HG03135 (cell line): ENCODE measurements around the gene TENM4.

Experiments
- ATAC-seq: cut with Tn5 transposase; IDR thresholded peaks from one replicate; pipeline ENCODE4 v1.9.1; 2021; ENCODE audit warnings: mild to moderate bottlenecking, moderate library complexity; ENCODE audit not compliant: unreplicated experiment

Gene TENM4

DNA sequence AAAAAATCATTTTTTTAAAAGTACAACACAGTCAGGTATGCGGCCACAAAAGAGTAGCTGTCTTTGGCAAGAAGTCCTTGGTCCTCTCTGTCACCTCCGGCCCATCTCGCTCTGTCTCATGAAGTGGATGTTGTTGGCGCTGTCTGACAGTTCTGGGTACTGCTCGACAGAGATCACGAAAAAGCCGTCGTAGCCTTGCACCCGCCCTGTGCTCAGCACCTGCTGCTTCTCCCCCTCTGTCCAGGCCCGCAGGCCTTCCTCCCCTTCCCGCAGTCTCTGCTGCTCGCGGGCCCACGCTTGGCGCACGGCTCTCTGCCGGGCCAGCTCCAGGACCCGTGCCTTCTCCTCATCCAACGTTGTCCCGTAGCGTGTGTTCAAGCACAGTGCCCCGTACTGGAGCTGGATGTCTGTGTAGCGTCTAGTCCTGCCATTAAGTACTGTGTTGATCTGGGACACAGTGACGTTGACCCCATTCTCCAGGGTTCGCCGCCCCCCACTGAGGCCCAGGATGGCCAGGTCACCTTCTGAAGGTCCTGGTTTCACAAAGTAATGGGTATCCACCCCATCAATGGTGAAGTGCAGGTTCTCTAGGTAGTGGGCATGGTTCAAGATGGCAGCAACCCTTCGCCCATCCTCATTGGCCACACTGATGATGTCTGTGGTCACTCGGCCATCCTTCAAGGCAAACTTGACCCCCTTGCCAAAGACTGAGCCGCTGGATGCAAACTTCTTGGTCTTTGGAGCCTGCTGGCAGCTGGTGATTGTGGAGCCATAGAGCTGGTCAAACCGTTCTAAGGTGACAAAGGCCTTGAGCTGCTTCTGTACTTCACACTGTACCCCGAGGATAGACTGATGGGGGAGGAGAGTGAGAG, 782.6 kb downstream of the TENM4 start:
- no peak for ATAC-seq

DNA sequence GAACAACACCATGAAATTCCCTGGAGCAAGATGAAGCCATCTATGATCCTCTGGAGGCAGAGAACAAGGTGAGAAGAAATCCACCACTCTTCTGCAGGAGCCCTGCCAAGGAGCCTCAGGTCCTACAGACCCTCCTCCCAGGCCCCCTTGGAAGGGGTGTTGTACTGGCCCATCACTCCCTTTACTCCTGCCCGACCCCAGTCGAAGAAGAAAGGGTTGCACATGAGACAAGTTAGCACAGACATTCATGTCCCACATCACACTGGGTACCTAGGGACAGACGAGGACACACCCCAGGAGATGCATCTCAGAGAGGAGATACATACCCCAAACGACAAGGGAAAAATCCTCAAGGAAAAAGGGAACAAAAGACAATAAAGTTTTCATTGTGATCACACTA, 783.4 kb downstream of the TENM4 start:
- no peak for ATAC-seq

DNA sequence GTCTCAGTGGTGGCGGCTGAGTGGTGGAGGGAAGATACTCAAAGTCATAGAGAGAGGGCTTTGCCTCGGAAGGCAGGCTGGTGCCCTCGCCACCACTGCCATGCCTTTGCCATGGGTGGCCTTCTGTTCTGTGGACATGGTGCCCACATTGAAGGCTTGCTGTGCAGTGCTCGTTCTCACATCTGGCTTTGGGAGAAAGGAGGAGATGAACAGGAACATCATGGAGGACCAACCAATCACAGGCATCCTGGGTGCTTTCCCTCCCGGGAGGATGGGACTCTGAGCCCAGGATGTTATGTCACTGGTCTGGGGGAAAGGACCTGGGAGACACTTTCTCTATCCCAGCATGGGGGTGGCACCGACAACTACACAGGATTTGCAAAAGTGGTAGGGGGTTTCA, 783.8 kb downstream of the TENM4 start:
- ATAC-seq = no peak

DNA sequence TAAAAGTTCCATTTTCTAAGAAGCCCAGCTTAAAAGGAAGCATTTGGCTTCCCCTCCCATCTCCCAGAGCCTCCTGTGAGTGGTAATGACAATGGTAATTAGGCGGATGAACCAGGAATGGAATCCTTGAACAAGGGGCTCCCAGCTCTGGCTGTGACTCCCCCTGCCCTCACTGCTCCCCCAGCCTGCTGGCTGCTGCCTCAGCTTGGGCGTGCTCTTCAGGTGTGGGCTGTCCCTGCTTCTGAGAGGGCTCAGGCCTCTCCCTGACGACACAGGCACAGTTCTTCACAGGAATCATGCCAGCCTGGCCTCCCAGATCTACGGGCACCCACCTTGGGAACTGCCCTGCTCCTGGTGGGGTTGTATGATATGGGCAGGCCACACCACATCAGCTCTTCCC, 784.5 kb downstream of the TENM4 start:
- ATAC-seq = no peak

DNA sequence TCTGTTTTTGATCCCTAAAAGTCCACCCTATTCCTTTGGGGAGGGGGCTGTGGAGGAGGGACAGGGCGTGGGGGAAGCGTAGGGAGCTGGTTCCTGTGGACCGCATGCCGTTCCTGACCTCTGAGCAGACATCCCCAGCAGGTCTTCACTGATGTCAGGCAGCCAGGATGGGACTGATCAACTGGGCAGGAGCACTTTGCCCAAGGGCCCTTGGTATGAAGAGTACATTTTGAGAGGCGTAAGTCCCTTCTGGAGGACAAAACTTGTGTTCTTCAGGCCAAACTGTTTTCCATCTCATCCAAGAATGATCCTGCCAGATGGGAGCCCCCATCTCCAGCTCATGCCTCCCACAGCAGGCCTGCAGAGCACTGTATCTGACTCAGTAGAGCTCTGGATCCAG, 785.3 kb downstream of the TENM4 start:
- ATAC-seq = no peak

DNA sequence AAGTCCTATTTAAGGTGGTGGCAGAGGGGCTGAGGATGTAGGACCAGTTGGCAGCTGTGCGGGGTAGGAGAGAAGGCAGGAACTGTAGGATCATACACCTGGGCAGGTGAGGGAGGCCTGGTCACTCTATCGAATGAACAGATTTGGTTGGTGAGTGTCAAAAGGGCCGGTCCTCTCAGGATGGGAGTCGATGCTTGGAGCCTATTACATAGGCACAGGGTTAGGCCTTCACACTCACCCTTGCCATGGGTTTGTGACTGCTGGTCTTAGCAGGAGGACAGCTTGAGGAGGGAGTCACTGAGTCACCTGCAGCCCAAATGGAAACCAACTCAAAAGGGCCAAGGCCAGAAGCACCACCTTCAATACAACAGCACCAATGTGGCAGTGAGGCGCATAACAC, 786.0 kb downstream of the TENM4 start:
- ATAC-seq = no peak

DNA sequence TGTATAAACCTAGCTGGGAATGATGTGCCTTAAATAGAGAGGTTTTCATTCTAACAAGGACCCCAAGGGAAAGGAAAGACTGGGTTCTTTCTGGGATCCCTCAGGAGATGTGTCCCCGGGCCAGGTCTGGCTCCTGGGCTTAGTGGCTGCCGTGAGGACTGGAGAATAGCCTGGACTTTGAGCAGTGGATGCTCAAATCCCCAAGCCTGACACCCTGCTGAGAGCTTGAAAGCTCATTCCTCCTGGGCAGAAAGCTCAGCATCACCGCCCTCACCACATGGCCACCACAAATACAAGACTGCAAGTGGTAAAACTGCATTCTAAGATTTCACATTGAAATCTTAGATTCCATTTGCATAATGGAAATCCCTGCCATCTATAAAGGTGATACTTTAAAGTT, 786.8 kb downstream of the TENM4 start:
- no peak for ATAC-seq

DNA sequence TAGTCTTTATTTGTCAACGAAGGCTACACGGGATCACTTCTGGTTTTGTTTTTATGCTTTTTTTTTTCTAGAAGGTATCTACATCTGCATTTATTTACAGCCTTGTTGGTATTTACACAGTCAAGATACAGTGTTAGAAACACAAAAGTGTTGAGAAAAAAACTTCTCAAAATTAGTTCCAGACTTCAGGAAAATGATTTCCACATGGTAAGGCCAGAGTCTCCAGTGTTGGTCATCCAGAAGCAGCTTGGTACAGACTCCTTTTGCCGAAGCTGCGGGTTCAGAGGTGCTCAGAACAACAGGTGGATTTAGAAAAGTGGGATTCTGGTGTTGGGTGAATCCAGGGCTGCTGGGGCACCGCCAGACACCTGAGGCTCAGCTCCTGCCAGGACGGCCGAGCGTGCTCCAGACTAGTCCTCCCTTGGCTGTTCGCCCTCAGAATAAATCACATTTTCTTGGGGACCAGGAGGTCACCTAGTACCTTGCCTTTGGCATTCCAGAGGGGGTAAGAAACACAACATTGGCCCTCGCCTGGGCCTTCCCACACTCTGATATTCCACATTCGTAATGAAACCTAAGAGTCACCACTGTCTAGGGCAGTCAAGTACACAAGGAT, 787.4 kb downstream of the TENM4 start:
- no peak for ATAC-seq

DNA sequence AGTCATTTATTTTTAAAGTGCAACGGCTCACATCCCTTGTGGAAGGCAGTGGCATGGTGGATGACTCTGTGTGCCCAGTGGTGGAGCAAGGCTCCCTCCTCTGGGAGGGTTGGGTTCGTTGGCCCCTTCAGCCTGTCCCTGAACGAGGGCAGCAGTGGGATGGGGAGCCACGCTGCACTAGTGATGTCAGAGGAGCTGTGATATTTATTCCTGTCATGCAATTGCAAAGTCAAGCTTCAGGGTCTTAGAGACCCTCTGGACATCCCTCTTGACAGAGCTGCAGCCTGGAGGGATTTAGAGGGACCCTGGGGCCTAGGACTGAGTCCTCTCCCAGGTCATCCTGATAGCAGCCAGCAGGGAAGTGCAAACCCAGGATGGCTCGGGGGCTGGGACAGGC, 788.0 kb downstream of the TENM4 start:
- ATAC-seq = no peak

DNA sequence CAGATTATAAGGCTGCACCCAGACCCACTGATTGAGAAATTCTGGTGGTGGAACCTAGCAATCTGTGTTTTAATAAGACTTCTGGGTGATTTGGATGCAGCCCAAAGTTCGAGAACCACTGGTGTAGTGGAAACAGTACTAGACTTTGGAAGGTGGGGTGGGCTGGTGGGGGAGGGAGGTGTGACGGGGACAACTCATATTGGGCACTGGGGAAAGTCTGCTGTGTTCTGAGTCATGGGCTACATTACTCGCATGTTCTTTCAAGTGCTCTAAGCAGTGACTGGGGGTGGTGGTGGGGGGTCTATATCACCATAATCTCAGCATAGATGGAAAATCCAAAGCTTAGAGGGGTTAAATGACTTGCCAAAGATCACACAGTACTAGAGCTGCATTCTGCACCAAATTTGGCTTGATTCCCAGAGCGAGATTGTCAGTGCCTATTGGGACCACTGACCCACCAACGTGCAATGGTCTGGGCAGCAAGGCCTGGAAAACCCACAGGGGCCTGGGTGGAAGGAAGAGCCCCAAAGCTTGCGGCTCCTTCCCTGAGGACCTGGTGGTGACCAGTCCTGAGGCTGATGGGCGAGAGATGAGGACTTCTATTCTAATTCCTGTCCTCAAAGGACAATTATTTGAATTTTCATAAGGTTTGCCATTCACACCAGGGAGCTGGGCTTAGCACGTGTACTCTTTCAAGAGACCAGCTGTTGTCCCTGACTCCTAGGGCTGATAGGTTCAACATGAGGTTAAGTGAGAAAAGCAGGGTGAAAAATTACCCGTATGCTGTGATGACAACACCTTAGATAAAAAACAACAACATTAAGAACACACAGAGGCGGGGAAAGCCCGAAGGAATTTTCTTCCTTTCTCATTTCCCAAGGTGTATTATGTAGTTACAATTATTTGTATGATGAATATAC, 788.6 kb downstream of the TENM4 start:
- no peak for ATAC-seq

DNA sequence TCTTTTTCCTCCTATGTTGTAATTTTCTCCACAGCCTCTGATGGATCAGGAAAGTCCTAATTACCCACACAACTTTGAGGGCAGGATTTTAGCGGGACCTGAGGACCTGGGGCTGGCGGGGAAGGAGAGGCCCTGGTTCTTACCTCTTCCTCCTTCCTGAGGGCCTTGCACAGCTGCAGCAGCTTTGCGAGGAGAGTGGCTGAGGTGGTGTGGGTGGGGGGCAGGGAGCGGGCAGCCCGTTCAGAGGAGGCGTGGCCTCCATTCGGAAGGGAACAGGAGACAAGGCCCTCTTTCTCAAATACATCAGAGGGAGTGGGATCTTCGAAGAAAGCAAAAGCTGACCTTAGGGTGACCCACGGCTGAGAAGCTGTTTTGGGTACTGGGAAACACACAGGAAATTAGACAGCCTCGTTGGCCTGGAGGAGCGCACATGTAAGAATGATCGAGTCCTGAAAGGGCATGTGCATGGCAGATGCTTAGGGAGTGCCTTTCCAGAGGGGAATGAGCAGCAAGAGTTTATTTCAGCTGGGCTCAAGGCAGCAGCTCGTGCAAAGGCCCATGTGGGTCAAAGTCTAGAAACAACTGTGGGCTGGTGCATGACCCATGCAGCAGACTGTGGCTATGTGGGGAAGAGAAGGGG, 789.6 kb downstream of the TENM4 start:
- ATAC-seq = no peak

DNA sequence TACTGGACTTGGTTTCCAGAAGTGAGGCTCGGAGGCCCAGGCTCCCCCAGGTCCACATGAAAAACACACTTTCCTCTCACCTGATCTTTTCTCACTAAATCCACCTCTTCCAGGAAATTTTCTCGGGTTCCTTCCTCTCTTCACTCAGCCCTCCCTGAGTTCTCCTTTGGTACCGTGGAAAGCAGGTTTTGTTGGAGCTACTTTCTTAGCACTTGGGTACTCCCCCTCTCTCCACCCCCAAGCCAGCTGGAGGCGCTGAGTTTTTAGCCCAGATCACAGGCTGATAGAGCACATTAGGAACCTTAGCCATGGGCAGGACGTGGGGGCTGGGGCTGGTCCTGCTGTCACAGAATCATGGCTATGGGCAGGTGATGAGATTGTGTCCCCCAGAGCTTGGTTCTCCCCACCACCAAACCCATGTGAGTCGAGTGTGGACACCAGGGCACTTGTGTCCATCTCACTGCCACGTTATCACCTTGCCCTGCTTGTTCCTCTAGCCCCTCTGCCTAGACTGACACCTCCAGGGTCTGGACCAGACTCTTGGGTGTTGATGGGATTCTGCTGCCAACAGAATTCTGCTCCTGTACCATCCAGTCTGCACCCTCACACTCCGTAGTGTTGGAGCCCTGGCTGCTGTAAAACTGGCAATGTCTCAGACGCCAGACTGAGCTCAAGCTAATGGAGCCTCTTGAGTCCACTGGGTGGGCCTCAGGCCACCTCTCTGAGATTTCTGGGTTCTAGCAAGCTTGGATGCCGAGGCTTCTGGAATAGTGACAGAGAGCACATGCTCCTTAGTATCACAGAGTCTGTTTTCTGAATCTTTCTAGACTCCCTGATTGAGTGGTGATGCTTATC, 791.2 kb downstream of the TENM4 start:
- ATAC-seq = no peak

DNA sequence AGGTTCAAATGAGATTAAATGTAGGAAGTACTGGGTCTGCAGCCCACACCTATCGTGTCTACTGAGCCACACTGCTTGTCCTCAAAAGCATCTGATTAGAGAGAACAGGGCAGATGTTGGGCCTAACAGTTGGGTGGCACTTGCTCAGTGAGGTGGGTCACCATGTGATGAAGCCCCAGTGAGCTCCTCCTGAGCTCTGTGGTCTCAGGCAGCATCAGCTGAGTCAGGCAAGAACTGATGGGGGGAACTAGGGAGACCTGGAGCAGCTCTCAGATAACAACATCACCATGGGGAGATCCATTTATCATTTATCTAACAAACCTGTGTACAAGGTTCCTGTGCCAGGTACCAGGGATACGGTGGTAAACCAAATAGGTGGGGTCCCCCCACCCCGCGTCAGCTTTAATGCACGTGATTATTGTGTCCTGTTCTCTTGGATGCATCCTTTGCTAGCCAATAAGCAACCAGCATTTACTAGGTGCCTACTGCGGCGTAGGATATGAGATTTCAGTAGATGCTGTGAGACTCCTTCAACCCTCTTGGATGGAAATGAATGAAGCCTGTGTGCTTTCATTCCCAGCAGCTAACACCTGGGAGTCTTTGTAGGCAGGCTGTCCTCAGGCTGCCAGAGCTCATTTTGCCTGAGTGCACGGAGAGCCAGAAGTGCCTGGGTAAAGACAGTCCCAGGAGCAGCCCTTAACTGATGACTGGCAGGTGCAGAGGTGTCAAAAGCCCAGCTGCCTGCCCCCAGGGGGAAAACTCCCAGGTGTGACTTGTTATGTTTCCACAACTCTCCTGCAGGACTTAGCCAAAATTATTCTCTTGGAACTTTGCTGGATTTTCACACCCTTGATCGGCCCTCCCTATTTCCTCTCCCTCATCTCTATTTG, 792.6 kb downstream of the TENM4 start:
- no peak for ATAC-seq

DNA sequence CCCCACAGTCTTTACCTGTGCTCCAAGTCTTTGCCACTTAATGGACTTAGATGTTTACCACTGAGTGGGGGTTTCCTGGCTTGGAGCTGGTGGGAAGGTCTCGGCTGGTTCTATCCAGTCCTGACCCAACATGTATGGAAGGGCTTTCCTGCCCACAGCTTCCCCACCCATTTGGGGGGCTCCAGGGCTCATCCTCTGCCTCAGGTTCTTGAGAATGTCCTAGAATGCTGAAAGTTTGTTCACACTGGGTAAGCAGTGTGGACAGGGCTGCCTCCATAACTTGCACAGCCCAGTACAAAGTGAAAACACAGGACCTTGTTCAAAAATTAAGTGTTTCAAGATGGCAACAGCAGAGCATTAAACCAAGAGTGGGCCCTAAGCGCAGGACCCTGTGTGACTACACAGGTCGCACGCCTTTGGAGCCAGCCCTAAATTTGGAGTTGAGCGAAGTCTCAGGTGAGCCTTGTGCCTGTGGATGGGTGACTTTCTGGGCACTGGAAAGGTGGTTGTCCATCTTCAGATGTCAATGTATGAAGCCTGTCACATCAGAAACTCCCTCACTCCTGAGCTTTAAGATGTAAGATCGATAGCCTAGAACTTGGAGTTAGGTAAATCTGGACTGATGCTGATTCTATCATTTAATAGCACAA, 793.4 kb downstream of the TENM4 start:
- ATAC-seq = no peak

DNA sequence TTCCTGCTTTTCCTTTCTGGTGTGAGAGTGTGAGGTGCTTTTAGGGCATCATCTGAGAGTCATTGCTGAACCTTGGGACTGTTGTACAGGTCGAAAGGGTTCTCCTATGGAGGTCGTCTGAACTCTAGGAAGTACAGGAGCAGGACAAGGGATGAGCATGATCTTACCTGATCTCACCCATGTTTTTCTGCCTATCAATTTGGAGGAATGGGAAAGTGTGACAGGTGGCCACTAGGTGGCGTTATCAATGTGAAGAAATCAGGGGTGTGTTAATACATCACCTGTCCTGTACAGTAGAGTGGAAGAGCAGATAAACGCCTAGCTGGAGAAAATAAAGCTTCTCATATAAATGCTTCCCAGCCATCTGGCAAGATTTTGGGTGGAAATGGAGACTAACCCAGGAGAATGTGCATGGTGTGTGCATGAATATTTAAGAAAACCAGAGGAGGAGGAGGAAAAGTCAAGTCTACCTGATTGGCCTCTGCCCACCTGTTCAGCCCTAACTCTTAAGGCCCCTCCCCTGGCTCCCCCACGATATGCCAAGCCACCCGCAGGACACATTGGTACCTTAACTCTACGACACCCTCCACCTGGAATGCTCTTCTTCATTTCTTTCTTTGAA, 794.2 kb downstream of the TENM4 start:
- no peak for ATAC-seq

DNA sequence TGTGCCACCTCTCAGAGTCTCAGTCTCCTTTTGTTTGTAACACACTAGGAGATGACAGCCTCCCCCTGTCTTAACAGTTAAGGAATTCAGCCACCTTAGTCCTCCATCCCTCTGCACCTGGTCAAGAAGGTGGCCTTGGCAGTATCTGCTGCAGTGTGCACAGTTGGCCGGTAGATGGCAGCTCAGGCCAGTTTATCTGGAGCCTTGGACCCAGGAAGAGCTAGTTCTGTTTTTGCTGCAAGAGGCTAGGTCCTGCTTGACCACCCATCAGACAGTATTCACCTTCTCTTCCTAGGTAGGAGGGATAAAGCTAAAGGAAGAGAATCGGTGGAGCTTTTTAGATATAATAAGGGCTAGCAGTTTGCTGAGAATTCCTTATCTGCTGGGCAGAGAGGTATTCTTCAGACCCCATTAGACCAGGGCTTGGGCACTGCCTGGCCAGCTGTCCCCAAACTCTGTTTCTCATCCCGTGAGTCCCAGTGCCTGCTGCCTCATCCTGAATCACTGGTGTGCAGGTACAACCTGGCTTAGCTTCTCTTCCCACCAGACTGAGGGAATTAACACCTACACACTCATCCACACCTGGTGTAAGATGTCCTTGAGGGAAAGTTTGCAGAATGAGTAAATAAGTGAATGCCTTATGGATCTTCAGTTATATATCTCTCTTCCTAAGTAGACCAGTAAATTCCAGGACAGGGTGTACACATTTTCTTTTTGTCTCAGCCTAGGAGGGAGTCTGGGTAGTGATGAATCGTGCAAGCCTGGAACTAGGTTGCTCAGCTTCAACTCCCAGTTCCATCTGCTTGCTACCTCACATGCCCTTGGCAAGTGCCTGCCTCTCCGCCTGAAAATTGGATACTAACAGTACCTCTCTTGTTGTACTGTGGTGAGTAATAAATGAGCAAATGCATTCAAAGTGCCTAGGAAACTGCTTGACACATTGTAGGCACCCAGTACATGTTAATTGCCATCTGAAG, 795.3 kb downstream of the TENM4 start:
- ATAC-seq = peak; percentile 82

DNA sequence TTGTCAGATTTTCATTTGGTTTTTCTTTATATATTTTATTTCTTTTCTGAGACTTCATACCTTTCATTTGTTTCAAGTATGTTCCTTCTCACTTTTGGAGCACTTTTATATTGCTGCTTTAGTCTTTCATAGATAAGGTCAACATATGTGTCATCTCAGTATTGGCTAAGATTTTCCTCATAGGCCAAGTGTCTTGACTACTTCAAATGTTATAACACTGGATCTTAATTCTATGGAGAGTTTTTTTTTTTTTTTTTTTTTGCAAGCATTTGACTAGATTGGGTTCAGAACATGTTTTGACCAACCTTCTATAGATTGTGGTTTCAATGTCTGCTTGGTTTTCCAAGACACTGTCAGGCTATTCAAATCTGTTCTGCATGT, 797.2 kb downstream of the TENM4 start:
- no peak for ATAC-seq
